Stimulated activated CD4-positive, alpha-beta T cell treated with anti-CD3 and anti-CD28 coated beads, Interleukin-12 subunit alpha, Interleukin-12 subunit beta, amount 100 ng/mL, for 48 hours (primary cell): ENCODE results near the gene HPF1.
"Not testable (repeated sequence)": the region's sequence is repeated elsewhere in the genome, so short reads cannot be mapped to it uniquely, and the experiment has no call there.

Experiments
- DNase-seq, 3 donors: peaks; one replicate each; pipeline ENCODE4 v3.0.0-alpha.2; 2020; ENCODE audit warnings: low read depth in 2 of 3, low spot score in 1 of 3

The HPF1 gene

DNA sequence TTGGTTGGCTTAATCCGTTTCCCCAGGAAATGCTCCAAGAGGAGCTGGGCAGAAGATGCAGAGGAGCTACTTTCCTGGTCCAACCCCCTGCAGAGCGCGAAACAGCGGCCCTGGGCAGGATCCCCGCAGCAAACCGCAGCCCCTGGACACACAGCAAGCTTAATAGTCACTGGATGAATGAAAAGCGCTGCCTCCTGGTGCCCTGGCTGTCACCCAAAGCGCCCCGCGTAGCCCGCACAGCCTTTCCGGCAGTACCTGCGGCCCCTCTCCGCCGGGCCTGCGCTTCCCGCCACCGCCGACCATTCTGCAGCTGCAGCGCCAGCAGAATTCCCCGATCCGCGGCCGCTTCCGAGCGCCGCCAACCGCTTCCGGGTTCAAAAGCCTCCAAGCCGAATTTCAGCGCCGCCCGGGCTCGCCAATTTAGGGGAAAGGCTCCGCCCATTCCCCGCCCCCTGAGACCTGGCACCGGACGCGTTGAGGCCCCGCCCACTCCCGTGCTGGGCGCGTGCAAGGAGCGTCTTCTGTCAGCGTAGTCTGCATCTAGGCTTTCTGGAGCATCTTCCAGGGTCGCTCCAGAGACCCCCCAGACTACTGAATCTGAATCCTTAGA, at the start of gene HPF1:
Gene HPF1, minus strand, starts transcription at position 370 of the 610 bp plus-strand sequence. Its CDS starts 67 bp downstream, at position 303.
- DNase-seq: peak; percentile 89 to 94 (median 94)

DNA sequence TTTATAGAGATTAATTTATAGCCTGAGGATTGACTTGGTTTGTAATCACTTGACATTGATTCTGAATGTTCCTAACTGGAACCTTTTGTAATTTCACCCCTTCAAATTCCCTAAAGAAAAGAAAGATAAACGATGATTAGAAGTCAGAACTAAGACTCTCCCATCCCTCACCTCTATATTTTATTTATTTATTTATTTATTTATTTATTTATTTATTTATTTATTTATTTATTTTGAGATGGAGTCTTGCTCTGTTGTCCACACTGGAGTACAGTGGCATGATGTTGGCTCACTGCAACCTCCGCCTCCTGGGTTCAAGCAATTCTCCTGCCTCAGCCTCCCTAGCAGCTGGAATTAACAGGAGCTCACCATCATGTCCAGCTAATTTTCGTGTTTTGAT, 49.0 kb upstream of the HPF1 start:
- not testable (repeated sequence) for DNase-seq

DNA sequence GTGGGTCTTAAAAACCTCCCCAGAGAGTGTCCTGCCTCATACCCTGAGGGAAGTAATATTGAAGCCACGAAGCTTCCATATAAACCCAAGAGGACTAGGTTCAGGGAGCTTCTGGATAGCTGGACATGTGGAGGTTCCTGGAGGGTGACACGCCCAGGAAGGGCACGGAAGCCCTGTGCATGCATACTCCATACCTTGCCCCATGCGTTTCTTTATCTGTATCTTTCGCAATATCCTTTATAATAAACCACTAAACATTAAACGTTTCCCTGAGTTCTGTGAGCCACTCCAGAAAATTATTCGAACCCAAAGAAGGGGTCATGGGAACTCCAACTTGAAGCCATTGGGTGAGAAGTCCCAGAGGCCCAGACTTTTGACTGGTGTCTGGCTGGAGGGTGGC, 45.7 kb upstream of the HPF1 start:
- no peak for DNase-seq

DNA sequence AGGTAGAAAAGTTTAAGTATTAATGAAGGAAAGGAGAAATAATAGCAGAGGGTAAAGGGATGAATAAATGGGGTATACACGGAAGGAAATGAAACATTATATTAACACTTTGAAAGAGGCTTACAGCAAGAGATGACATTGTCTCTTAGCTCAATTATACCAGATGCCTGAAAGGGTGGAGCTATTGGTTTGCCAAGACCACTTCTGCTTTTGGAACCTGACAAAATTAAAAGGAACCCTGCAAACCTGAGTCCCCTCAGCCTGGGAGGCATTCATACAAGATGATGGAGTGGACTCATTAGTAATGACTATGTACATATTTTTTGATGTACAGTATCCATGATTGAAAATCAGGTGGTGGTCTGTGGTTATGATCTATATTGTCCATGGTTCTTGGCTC, 45.1 kb upstream of the HPF1 start:
- no peak for DNase-seq

DNA sequence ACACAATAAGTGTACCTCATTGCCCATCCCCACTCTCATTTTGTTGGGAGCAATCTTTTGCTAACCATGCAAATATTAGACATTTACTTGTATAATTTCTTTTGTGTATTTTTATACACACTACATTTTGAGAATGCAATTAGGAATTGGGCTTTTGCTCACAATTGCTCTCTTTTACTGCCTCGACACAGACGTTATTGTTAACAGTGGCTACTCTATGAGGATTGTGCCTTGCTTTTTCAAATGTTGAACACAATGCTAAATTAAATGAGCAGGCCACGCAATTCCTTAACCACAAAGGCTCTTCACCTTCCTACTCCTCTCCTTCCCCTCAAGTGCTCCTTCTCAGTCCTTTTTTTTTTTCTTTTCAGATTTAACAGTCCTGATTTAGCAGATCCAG, 42.8 kb upstream of the HPF1 start:
- DNase-seq: no peak

DNA sequence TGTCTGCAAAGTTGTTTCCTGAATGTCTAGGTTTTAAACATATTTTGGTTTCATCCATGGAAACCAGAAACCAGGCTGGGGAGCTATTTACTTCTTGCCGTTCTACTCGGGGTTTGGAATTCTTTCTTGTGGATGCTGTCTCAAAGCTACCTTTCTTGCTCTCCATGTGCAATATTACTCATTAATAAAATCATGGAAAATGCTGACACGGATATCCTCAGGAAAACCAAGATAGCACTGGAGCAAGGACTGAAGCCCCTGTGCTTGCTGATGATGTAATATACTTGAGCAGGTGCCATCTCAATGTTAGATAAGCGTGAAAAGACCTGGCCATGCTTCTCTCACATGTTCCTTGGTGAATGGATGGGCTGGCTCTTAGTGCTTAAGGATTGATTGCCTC, 41.5 kb upstream of the HPF1 start:
- DNase-seq: no peak

DNA sequence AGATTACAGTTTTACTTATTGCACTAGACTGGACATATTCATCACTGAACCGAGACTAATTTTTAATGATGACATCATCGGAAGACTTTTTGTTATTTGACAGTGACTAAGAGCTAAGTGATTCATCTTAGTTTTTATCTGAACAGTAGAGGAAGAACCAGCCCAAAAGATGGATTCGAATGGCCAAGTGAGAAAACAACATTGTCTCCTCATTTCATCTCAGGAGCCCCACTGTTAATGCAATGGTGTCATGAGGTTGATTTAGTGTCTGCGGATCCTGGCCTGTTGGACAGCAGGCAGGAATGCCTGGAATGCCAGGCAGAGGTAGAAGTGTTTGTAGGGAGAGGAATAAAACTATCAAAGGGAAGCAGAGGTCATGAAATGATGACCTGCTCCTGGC, 37.8 kb upstream of the HPF1 start:
- no peak for DNase-seq

DNA sequence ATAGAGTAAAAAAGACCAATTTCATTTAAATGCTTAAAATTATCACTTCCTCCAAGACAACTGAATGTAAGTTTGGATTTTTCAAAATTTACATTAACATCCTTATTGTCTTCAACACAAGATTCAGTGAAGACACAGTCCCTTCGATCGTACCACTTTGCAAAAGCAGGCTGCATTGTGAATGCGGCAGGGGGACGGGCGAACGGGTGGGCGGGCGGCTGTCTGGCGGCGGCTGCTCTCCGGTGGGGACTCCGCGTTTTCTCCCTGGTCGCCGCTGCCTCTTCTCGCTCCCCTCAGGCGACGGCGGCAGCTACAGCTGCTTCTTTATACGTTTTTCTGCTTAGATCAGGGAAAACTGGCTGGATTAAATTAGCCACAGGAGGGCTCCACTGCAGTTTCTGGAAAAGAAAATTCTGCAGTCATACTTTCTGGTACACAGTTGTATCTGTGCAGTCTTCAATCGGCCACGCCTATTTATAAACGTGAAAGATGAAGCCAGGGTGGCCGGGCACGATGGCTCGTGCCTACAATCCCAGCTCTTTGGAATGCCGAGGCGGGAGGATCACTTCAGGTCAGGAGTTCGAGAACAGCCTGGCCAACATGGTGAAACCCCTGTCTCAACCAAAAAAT, 33.9 kb upstream of the HPF1 start:
- DNase-seq: peak; percentile 4 to 7 (median 5)

DNA sequence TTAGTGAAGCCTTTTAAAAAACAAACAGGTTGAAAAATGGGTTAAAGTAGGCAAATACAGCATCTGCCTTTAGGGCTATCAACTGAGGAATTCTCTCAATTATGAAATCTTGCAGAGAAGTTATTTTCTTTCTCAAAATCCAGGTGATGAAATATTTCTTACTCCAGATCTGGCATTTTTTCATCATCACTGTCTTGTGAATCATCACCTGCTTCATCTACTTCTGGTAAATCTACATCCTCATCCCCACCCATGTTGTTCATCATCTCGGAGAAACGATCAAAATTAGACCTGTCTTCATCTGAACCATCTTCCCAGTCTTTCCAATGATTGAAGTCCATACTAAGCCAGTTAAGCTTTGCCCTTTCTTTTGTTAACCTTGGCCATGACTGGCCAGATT, 33.3 kb upstream of the HPF1 start:
- no peak for DNase-seq

DNA sequence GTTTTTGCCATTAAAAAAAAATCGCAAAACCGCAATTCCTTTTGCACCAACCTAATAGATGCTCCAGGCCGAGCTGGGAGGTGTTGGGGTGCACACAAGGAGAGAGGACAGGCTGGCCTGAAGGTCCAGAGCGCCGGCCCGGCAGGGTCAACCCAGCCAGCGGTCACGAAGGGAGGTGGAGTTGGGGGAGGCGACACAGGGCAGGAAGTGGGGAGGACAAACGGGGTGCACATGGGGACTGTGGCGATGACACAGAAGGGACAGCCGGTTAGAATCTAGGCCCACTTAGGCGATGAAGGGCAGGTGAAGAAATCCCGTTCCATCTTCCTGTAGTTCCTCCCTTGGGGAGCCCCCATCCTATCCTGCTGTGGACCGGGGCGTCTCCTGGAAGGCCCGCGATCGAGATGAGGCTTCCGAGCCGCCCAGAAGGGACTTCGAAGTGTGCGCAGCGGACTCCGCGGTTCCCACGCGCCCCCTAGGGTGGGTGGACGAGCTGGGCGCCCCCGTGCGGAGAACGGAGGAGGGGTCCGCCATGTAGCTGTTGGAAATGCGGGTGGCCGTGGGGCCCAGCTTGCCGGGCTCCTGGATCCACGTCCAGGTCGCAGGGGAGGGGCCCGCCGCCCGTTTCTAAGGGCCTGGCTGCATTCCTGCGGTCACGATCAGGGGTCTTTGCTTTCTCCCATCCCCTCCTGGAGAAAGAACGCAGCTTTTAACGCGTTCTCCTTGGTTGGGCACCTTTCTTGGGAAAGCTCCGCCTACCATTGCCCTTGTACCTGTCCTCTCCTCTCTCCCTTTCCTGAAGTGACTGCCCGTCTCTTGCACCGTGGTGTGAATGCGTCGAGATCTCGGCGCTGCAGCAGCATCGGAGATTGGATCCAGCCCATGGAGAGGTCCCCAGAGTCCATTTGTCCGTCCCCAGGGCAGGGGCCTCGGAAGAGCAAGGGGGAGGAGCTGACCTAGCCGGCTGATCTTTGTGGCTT, 17.0 kb upstream of the HPF1 start:
- peak in 1 of 3 donors; percentile 4 for DNase-seq

DNA sequence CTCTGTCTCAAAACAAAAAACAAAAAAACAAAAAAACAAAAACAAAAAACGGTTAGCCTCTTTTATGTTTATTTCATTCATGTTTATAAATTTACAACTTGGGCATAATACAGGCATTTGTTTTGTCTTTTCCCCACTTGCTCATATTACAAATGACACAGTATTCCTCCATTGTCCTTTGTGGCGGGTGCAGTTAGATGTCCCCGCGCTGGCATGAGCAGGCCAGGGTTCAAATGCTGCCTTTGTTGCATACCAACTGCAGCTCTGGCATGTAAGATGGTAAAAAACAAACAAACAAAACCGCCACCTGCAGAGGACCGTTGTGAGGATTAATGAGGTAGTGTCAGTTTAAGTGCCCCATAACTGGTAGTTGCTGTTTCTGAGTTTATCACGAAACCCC, 16.1 kb upstream of the HPF1 start:
- DNase-seq: no peak

DNA sequence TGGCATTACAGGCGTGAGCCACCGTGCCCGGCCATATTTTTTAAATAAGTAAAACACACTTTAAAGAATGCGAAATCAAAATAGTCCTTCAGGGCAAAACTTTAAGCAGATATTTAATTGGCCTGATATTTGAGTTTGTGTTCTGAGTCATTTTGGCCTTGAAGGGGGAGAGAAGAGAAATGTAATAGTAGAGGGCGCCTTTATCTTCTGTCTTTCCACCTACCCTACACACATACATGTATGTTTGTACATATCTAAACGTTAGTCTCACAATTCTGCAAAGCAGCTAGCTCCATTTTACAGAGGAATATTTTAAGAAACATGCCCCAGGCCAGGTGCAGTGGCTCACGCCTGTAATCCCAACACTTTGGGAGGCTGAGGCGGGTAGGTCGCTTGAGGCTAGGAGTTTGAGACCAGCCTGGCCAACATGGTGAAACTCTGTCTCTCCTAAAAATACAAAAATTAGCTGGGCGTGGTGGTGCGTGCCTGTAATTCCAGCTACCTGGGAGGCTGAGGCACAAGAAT, 13.9 kb upstream of the HPF1 start:
- DNase-seq: not testable (repeated sequence)

DNA sequence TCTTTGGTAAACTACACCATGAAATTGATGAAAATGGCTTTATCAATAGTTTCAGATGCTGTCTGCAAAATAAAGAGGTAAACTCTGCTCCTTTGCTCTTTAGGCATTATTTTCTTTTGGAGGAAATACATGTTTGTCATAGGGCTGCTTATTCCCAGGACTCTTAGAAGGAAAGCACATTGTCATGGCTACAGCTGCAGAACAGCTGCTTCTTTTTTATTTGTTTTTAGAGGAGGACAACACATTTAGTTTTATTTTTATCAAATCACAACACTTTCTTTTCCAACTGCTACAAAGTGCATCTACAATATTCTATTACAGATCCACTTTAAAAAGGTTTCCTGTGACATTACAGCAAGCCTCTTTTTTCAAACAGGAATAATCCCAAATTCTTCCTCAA, 12.7 kb upstream of the HPF1 start:
- DNase-seq: no peak

DNA sequence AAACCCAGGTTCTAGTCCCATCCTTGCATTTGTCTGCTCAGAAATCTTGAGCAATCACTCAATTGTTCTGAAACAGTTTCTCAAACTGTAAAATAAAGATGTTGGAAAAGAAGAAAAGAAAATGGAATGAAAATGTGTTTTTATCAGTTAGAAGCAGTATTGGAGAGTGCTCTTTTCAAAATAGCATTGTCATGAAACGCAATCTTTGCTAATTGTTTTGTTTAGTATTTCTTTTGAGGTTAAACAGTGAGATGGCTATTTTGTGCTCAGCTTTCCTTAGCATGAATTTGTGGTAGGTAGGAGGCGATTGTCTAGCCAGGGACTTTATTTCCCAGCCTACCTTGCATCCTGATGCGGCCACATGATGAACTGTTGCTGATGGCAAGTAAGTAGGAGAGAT, 10.6 kb upstream of the HPF1 start:
- no peak for DNase-seq

DNA sequence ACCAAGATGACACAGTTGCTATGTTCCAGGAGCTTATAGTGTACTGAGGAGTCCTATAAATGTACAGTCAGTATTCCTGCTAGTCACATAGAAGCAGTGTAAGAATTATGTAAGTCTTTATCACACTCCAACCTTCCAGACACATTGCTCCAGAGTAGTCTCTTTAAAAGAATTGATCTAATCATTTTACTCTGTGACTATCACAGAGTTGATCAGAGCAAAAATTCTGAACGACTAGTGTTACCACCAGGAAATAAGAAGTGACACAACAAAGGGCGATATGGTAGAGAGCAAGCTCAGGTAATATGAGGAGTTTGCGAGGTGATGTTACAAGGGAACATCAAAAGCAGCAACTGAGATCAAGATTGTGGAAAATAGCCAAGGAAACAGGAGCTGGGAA, 9.0 kb upstream of the HPF1 start:
- no peak for DNase-seq

DNA sequence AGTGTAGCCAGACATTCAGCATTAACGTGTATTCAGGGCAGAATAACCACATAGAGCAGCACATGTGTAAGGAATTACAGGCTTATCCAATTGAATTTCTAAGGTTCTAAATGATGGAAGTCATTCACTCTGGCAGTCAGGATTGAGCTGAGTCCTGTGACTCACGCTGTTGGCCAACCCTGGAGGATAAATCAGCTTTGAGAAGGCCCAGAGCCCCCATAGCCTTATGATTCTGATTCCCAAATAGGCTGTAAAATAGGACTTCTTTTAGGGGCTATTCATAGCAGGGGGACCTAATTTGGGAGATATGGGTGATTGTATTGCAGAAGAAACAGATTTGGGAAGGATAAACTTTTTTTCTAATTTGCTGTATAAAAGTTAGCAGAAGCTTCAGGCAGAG, 8.1 kb upstream of the HPF1 start:
- no peak for DNase-seq

DNA sequence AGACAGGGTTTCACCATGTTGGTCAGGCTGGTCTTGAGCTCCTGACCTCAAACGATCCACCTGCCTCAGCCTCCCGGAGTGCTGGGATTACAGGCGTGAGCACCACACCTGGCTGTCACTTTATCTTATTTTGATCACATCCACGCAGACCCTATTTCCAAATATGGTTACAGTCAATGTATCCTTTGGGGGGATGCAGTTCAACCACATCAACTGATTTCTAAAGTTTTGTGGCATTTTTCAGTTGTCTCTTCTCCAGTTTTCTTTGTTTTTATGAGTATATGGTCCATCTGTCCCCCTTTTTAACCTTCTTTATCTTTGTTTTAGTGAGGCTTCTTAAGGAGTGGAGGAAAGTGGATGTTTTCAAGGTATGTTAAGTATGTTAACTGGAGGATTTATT, 4.1 kb upstream of the HPF1 start:
- DNase-seq: no peak

DNA sequence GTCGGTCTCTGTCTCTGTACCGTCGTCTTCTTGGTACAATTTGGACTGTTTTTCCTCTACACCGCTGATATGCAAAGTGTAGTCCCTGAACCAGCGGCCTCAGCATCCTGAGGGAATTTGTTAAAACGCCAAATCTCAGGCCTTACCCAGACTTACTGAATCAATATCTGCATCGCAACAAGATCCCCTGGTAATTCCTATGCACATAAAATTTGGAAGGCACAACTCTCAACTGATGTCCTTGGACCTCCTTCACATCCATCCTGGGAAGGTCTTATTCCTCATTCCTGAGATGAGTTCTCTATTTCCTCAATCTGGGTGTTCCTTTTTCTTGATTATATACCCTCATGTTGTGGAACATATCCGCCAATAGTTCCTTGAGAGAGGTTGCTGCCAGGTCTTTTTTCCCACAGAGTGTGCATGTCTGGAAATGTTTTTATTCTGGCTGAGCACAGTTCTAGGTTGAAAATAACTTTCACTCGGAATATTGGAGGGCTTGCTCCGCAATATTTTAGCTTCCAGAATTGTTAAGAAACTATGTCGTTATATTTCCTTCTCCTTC, 738 bp upstream of the HPF1 start:
- DNase-seq: no peak

DNA sequence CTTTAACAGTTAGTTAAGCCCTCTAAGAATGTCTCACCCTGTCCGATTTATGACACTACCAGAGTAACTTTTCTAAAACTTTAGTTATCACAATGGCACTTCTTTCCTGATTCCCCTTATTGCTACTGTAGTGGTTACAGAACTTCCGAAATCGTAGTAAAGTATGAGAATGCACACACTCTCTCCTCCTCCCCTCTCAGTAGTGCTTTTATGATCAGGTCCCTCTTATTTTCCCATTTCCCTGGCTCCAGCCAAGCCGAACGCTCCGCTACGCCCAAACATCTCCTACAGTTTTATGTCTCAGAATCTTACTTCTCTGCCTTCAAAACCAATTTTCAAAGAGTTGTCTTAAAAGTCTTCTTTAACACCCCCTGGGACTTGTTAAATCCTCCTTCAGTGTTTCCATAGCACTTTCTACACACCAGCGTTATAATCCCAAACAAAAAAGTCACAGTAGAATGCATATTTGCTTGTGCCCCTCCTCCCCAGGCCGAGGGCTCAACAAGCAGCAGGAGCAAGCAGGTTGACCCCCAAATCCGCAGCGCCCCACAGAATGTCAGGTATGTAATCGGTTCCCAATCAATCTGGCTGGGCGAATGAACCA, 671 bp downstream of the HPF1 start:
- no peak for DNase-seq

DNA sequence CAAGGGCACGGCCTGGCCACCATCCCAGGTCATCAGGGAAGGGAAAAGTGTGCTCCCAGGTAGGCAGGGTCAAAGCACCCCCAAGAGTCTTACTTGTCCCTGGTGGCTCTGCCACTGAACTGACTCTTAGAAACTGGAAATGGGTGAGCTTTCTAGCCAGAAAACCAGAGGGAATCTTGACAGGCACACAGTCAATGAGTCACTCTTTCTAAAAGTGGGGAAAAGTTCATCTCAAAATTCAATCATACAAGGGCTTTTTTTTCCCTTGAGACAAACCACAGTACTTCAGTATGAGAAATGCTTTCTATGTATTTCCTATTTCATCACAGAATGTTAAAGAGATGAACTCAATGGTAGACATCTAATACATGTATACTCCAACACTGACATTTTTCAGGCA, 12.5 kb downstream of the HPF1 start:
- DNase-seq: no peak

DNA sequence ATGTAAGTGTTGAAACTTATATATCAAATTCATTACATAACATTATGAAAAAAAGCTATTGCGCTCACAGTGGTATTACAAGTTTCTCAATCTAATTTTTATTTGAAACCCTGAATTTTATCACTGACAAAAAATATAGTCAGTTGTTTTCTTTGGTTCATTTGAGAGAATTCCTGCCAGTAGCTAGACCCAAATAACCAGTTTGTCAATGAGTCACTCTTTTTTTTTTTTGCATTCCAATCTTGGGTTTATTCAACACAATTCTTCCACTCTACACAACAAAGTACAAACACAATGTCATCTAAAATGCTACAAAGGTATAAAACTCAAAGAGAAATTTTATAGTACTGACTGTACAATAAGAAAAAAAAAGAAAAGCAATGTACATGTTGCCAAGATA, 13.1 kb downstream of the HPF1 start:
- no peak for DNase-seq
